IMR-90 (cell line): ENCODE measurements around the gene NMB. TPM values are rescaled to one million over a fixed set of nuclear protein-coding genes. Genes with fewer than 3 reads are reported as not detected.

Experiments
- ATAC-seq: fragments of 200-7000 bp; cut with Tn5 transposase; 2 replicates; pipeline ENCODE4 v1.9.1; 2020; ENCODE audit warnings: low read depth, mild to moderate bottlenecking, moderate library complexity
- BruUV-seq: library from RNA; stranded (reverse); fragments of 400-500 nt; replicated peaks from 2 replicates; lab custom pipeline; 2021; lab: Mats Ljungman, UMichigan
- CTCF ChIA-PET: fragments of 300-600 bp; formaldehyde crosslinking; extraction: SDS; loops from one replicate; lab custom pipeline; 2021; ENCODE audit warnings: antibody characterized with exemption; lab: Yijun Ruan, JAX
- POLR2A ChIA-PET: fragments of 300-600 bp; sonication (Branson Sonifier 250); formaldehyde crosslinking; loops from one replicate; lab custom pipeline; 2022; ENCODE audit warnings: antibody characterized with exemption; ENCODE audit not compliant: unreplicated experiment; lab: Charles Lee
- DNase-seq: peaks from one replicate; pipeline ENCODE4 v3.0.0; 2013
- H2AFZ ChIP-seq: replicated peaks from 2 replicates; pipeline ENCODE3; 2013; ENCODE audit warnings: low read length, mild to moderate bottlenecking; ENCODE audit not compliant: poor library complexity
- H2AK5ac ChIP-seq: 2 replicates; pipeline ENCODE4 v1.6.1; 2013; ENCODE audit warnings: low read depth, low read length, inconsistent platforms
- H2AK9ac ChIP-seq: replicated peaks from 2 replicates; pipeline ENCODE3; 2013; ENCODE audit warnings: mild to moderate bottlenecking, low read depth, low read length, moderate library complexity; ENCODE audit not compliant: poor library complexity
- H2BK120ac ChIP-seq: 2 replicates; pipeline ENCODE4 v1.6.1; 2013; ENCODE audit warnings: low read depth, low read length, inconsistent platforms
- H2BK15ac ChIP-seq: 3 replicates; pipeline ENCODE4 v1.6.1; 2013; ENCODE audit warnings: low read depth, low read length, inconsistent platforms
- H2BK20ac ChIP-seq: 2 replicates; pipeline ENCODE4 v1.6.1; 2013; ENCODE audit warnings: low read depth, mild to moderate bottlenecking, inconsistent platforms, low read length, moderate library complexity
- H2BK5ac ChIP-seq: 2 replicates; pipeline ENCODE4 v1.6.1; 2013; ENCODE audit warnings: mild to moderate bottlenecking, low read depth, low read length, inconsistent platforms; ENCODE audit not compliant: poor library complexity, severe bottlenecking
- H3K14ac ChIP-seq: replicated peaks from 2 replicates; pipeline ENCODE4 v1.6.1; 2013; ENCODE audit warnings: low read depth, low read length, inconsistent platforms
- H3K18ac ChIP-seq: 2 replicates; pipeline ENCODE4 v1.6.1; 2013; ENCODE audit warnings: low read depth, low read length, control low read depth
- H3K23ac ChIP-seq: 2 replicates; pipeline ENCODE4 v1.6.1; 2013; ENCODE audit warnings: low read depth, low read length, inconsistent platforms
- H3K27ac ChIP-seq: 2 replicates; pipeline ENCODE4 v1.5.1; 2013; ENCODE audit warnings: mild to moderate bottlenecking, control low read depth, low read length; ENCODE audit not compliant: insufficient read depth
- H3K27me3 ChIP-seq: 2 replicates; pipeline ENCODE4 v1.6.1; 2013; ENCODE audit warnings: low read length; ENCODE audit not compliant: control insufficient read depth, insufficient read depth
- H3K36me3 ChIP-seq: 2 replicates; pipeline ENCODE4 v1.6.1; 2013; ENCODE audit warnings: low read length, mixed read lengths; ENCODE audit not compliant: control insufficient read depth, insufficient read depth
- H3K4ac ChIP-seq: 2 replicates; pipeline ENCODE4 v1.6.1; 2013; ENCODE audit warnings: low read depth, low read length, inconsistent platforms
- H3K4me1 ChIP-seq: 2 replicates; pipeline ENCODE4 v1.6.1; 2013; ENCODE audit warnings: low read length, mixed read lengths; ENCODE audit not compliant: control insufficient read depth, insufficient read depth
- H3K4me2 ChIP-seq: 2 replicates; pipeline ENCODE4 v1.6.1; 2013; ENCODE audit warnings: low read depth, mild to moderate bottlenecking, control low read depth, low read length, moderate library complexity
- H3K4me3 ChIP-seq: 2 replicates; pipeline ENCODE4 v1.5.1; 2013; ENCODE audit warnings: low read depth, mild to moderate bottlenecking, control low read depth, low read length, moderate library complexity; ENCODE audit not compliant: insufficient read depth
- H3K56ac ChIP-seq: 2 replicates; pipeline ENCODE4 v1.6.1; 2013; ENCODE audit warnings: low read length, inconsistent platforms; ENCODE audit not compliant: insufficient read depth; ENCODE audit errors: extremely low read depth
- H3K79me1 ChIP-seq, 2 experiments: 2 replicates each; pipeline ENCODE4 v1.6.1; 2013; ENCODE audit warnings: low read length in 2 of 2, inconsistent platforms in 1 of 2, low read depth in 1 of 2
- H3K9ac ChIP-seq: 2 replicates; pipeline ENCODE4 v1.6.1; 2013; ENCODE audit warnings: low read depth, low read length, control low read depth
- H3K9me1 ChIP-seq: 2 replicates; pipeline ENCODE4 v1.6.1; 2013; ENCODE audit warnings: low read length, inconsistent platforms; ENCODE audit not compliant: insufficient read depth
- H3K9me3 ChIP-seq: 2 replicates; pipeline ENCODE4 v1.6.1; 2013; ENCODE audit warnings: low read length; ENCODE audit not compliant: control insufficient read depth, insufficient read depth
- H4K20me1 ChIP-seq: 2 replicates; pipeline ENCODE4 v1.6.1; 2013; ENCODE audit warnings: low read length, inconsistent platforms; ENCODE audit not compliant: insufficient read depth
- H4K5ac ChIP-seq: 2 replicates; pipeline ENCODE4 v1.6.1; 2013; ENCODE audit warnings: mild to moderate bottlenecking, low read depth, low read length, control low read depth
- H4K8ac ChIP-seq, 2 experiments: 2 replicates each; pipeline ENCODE4 v1.6.1; 2013; ENCODE audit warnings: low read depth in 2 of 2, low read length in 2 of 2, control low read depth in 1 of 2, inconsistent platforms in 1 of 2
- H4K91ac ChIP-seq: 2 replicates; pipeline ENCODE4 v1.6.1; 2013; ENCODE audit warnings: low read depth, low read length, inconsistent platforms; ENCODE audit not compliant: insufficient read depth
- CEBPB ChIP-seq: IDR thresholded peaks from 2 replicates; pipeline ENCODE4 v1.6.1; 2012; ENCODE audit warnings: low read depth, low read length, improper control_type of control experiment
- FOS ChIP-seq: fragments of 150-350 bp; IDR thresholded peaks from 2 replicates; pipeline ENCODE4 v1.6.1; 2016; ENCODE audit warnings: low read depth, low read length
- MAFK ChIP-seq: IDR thresholded peaks from 2 replicates; pipeline ENCODE4 v1.6.1; 2012; ENCODE audit warnings: low read depth, low read length, improper control_type of control experiment
- MAZ ChIP-seq: IDR thresholded peaks from 2 replicates; pipeline ENCODE4 v1.6.1; 2012; ENCODE audit warnings: low read depth, mild to moderate bottlenecking, low read length, improper control_type of control experiment, moderate library complexity, borderline replicate concordance
- MXI1 ChIP-seq: IDR thresholded peaks from 2 replicates; pipeline ENCODE4 v1.6.1; 2012; ENCODE audit warnings: low read depth, mild to moderate bottlenecking, low read length, moderate library complexity, borderline replicate concordance
- WGBS, 2 experiments: methylation state at CpG; one replicate each; pipeline versions ENCODE4 v1.1.5 to v1.1.7; 2013; ENCODE audit warnings: missing lambda C conversion rate in 2 of 2; ENCODE audit not compliant: insufficient read length in 1 of 2; ENCODE audit errors: extremely low coverage in 2 of 2; 5-methylcytosine and 5-hydroxymethylcytosine counted together
- dilution Hi-C: fragments of 300-500 bp; cut with HindIII; formaldehyde crosslinking; loops from one replicate; pipeline ENCODE4 v1.14.3; 2018; ENCODE audit warnings: low sequenced_read_pairs; ENCODE audit not compliant: unreplicated experiment
- in situ Hi-C: fragments of 300-500 bp; cut with MboI; formaldehyde crosslinking; loops from 3 replicates; pipeline ENCODE4 v1.14.3; 2019; ENCODE audit warnings: low sequenced_read_pairs, inconsistent platforms, mixed read lengths
- intact Hi-C: fragments of 100-400 bp; cut with micrococcal nuclease; formaldehyde crosslinking; loops from 2 replicates; pipeline ENCODE4 v1.10.0; 2022
- polyA plus RNA-seq, 3 experiments: library from polyadenylated mRNA; depleted of rRNA; stranded (reverse); fragments of >200 nt; gene quantifications; 2 replicates each; pipeline ENCODE4 v1.2.3, GENCODE V29; 2012; ENCODE audit warnings: low replicate concordance in 1 of 3
- total RNA-seq: library from RNA; depleted of rRNA; stranded (reverse); fragments of >200 nt; gene quantifications from 2 replicates; pipeline ENCODE4 v1.2.3, GENCODE V29; 2012
- TF ChIP-seq, protein P1 (sequence below): fragments of 150-350 bp; IDR thresholded peaks from 2 replicates; pipeline ENCODE4 v1.6.1; 2017; ENCODE audit warnings: mild to moderate bottlenecking, antibody characterized with exemption, low read length, low read depth

NMB gene
- total and polyA plus RNA-seq, 2 of the 4 experiments (the other 2 are of a cell fraction) = 1.3 to 3.8 TPM

DNA sequence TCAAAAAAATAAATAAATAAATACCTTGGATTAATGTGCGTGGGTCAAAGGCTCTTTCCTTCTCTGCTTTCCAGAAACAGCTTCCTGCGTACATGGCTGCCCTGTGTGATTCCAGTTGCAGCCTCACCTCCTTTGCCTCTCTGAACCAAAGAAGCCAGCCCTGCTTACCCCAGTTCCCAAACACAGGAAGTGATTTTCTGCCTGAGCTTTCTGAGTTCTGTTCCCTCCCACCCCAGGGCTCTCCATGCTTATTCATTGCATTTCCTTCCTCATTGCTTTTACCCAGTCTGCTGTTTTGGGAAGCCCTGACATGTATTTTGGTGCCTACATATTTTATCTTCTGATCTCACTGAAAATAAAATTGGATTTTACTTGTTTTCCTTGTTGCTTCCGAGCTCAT lies 41.8 kb downstream of the NMB start:
- Histone ChIP-seq H3K56ac (no peak overlapping the region), H3K23ac (no peak overlapping the region), H3K4ac (no peak overlapping the region), H3K9ac (no peak overlapping the region), H3K27ac (no peak overlapping the region), H2AK9ac (no peak overlapping the region), H3K4me3 (no peak overlapping the region), H4K5ac (no peak overlapping the region), H4K20me1 (no peaks in the 10 kb centered on the region), H2BK120ac (no peak overlapping the region), H2BK15ac (no peak overlapping the region), H2BK20ac (no peak overlapping the region), H4K8ac (no peak overlapping the region), H3K9me3 (peaks cover 10% of the 10 kb centered on the region), H3K4me1 (no peaks in the 10 kb centered on the region), H4K91ac (no peak overlapping the region), H3K9me1 (no peaks in the 10 kb centered on the region), H2BK5ac (no peak overlapping the region), H2AFZ (no peak overlapping the region), H3K27me3 (no peaks in the 10 kb centered on the region), H2AK5ac (no peak overlapping the region), H3K14ac (no peak overlapping the region), H3K79me1 (peaks cover 3 to 37% of the 10 kb centered on the region in 2 experiments), H3K36me3 (peaks cover 8% of the 10 kb centered on the region), H3K18ac (no peak overlapping the region), H3K4me2 (no peak overlapping the region)
- POLR2A ChIA-PET = no interaction called here
- CTCF ChIA-PET = interaction anchor here (0.6 kb wide), 1 partner anchor 131 kb away, joined by 3 read pairs; no protein-coding TSS in a partner anchor
- intact Hi-C loops = no loop called here
- dilution Hi-C loops = no loop called here
- no peak for ATAC-seq
- in situ Hi-C loops = no loop called here
- WGBS, 2 experiments = 100% methylated on average over 1 of the region's 3 CpGs; no CpG with 5 or more reads in 1 of the 2 experiments
- TF ChIP-seq, protein P1, sequence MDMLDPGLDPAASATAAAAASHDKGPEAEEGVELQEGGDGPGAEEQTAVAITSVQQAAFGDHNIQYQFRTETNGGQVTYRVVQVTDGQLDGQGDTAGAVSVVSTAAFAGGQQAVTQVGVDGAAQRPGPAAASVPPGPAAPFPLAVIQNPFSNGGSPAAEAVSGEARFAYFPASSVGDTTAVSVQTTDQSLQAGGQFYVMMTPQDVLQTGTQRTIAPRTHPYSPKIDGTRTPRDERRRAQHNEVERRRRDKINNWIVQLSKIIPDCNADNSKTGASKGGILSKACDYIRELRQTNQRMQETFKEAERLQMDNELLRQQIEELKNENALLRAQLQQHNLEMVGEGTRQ = no peak
- no peak for TF ChIP-seq MAFK
- TF ChIP-seq CEBPB = no peak
- TF ChIP-seq MXI1 = no peak
- TF ChIP-seq FOS = no peak
- TF ChIP-seq MAZ = no peak
- BruUV-seq = no TSS peak
- no peak for DNase-seq
